PC-3 (cell line): ENCODE results near the gene PRPSAP2.

Experiments used
- CTCF ChIP-seq: fragments of 300-600 bp; sonication (generic); conservative IDR thresholded peaks from 2 replicates; pipeline ENCODE4 v1.5.1; 2017; ENCODE audit warnings: antibody characterized with exemption, low read depth, mild to moderate bottlenecking, low read length
- EZH2 ChIP-seq: fragments of 300-600 bp; sonication (generic); IDR thresholded peaks from one replicate; pipeline ENCODE4 v1.6.1; 2017; ENCODE audit warnings: antibody characterized with exemption, mild to moderate bottlenecking, low read length; ENCODE audit not compliant: unreplicated experiment

- TF ChIP-seq CTCF (no peak), EZH2 (no peak)
These were observed 104.5 kb downstream of the PRPSAP2 start for GRCh38 chr17:18962494-18962815.
